HG03135 (cell line): ENCODE results near the gene NAALADL2.
"Not testable (repeated sequence)": the region's sequence is repeated elsewhere in the genome, so short reads cannot be mapped to it uniquely, and the experiment has no call there.

ENCODE experiments used
- ATAC-seq: cut with Tn5 transposase; IDR thresholded peaks from one replicate; pipeline ENCODE4 v1.9.1; 2021; ENCODE audit warnings: mild to moderate bottlenecking, moderate library complexity; ENCODE audit not compliant: unreplicated experiment

NAALADL2 gene

GRCh38 chr3:175127075-175127662, 268.0 kb downstream of the NAALADL2 start:
- no peak for ATAC-seq

DNA sequence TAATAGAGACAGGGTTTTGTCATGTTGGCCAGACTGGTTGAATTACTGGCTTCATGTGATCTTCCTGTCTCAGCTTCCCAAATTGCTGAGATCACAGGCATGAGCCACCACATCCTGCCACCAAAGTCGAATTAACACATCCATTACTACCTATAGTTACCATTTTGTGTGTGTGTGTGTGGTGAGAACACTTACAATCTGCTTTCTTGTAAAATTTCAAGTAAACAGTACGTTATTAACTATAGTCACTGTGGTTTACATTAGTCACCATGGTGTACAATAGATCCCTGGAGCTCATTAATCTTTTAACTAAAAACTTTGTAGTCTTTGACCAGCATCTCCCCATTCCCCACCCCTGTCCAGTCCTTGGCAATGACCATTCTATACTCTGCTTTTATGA, 270.0 kb downstream of the NAALADL2 start:
- ATAC-seq = no peak

DNA sequence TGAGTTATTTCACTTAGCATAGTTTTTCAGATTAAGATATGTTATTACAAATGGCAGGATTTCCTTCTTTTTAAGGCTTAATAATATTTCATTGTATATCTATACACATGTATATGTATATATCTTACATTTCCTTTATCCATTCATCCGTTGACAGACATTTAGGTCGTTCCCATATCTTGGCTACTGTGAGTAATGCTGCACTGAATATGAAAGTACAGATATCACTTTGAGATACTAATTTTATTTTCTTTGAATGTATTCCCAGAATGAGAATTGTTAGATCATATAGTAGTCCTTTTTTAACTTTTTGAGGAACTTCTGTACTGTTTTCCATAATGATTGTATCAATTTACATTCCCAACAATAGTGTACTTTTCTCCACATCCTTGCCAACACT, 270.4 kb downstream of the NAALADL2 start:
- no peak for ATAC-seq

DNA sequence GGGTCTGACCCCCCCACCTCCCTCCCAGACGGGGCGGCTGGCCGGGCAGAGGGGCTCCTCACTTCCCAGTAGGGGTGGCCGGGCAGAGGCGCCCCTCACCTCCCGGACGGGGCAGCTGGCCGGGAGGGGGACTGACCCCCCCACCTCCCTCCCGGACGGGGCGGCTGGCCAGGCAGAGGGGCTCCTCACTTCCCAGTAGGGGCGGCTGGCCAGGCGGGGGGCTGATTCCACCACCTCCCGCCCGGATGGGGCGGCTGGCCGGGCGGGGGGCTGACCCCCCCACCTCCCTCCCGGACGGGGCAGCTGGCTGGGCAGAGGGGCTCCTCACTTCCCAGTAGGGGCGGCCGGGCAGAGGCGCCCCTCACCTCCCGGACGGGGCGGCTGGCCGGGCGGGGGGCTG, 272.7 kb downstream of the NAALADL2 start:
- not testable (repeated sequence) for ATAC-seq

DNA sequence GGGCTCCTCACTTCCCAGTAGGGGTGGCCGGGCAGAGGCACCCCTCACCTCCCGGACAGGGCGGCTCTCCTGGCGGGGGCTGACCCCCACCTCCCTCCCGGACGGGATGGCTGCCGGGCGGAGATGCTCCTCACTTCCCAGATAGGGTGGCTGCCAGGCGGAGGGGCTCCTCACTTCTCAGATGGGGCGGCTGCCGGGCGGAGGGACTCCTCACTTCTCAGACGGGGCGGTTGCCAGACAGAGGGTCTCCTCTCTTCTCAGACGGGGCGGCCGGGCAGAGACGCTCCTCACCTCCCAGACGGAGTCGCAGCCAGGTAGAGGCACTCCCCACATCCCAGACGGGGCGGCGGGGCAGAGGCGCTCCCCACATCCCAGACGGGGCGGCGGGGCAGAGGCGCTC, 273.6 kb downstream of the NAALADL2 start:
- not testable (repeated sequence) for ATAC-seq

DNA sequence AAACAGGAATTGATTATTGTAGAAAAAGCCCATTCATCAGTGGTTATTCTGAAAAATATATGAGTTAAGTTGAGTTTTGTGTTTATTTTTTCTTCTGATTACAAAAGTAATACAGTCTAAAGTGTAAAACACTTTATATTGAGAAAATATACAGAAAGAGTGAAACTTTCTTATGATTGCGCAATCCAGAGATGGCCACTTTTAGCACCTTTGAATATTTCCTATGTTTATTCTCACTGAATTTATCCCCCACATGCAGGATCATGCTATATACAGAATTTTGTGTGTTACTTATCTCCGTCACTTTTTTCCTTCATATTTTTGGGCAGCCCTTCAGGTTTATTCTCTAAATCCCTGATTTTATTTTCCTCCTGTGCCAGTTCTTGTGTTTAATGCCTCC, 285.2 kb downstream of the NAALADL2 start:
- ATAC-seq = no peak

DNA sequence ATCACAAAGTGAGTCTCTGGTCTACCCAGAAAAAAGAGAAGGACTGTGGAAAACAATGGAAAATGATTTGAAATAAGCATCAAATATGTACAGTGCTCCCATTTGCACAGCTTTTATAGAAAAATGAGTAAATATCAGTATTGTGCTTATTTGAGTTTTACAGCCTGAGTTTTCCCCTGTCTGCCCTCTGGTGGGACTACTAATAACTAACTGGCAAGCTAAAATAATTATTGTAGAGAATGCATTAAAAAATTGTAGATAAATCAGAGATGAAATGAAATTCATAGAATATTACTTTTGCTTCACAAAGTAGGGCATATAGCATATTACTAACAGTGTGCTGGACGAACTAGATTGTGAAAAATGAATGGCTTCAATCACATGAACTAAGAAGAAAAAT, 287.1 kb downstream of the NAALADL2 start:
- ATAC-seq = no peak

- peak; percentile 88 for ATAC-seq
These were observed 290.5 kb downstream of the NAALADL2 start for GRCh38 chr3:175149675-175150074.

GRCh38 chr3:175150812-175151401, 291.8 kb downstream of the NAALADL2 start:
- no peak for ATAC-seq

DNA sequence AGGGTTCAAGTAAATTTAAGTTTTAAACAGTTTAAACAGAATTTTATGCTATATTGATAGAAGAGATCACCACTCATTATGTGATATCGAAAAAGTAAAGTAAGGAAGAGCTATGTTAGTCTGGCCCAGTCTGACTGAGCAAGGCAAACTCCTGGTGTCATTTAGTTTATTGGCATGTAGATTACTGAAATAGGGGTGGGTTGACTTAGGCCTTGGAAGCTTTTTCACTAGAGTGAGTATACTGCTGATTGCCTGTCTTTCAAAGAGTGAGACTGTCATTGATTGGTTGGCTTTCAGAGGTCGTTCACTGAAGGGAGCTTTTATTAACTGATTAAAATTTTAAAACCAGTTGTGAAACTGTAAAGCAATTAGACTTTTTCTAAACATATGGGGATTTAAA, 294.5 kb downstream of the NAALADL2 start:
- no peak for ATAC-seq

- ATAC-seq = no peak
These were observed 296.0 kb downstream of the NAALADL2 start for GRCh38 chr3:175155172-175155571.

GRCh38 chr3:175159202-175159601, 300.1 kb downstream of the NAALADL2 start:
- ATAC-seq = no peak

DNA sequence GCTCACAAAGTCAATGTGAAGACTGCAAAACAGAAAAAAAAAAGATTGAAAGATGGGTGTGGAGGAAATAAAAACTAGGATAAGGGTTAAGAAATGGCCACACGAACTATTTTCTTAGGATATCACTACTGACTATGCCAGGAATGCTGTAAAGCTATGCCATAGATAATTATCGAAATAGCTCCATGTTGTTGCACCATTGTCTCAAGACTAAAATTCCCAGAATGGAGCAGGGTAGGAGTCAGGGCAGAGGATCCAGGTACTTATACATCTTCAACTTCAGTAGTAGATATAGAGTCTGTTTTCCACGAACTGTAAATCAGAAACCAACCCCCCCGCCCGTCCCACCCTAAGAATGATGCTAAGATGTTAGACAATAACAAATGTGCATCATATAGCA, 302.2 kb downstream of the NAALADL2 start:
- no peak for ATAC-seq

- no peak for ATAC-seq
These were observed 304.6 kb downstream of the NAALADL2 start for GRCh38 chr3:175163686-175164085.

GRCh38 chr3:175173117-175173516, 314.0 kb downstream of the NAALADL2 start:
- ATAC-seq = not testable (repeated sequence)

DNA sequence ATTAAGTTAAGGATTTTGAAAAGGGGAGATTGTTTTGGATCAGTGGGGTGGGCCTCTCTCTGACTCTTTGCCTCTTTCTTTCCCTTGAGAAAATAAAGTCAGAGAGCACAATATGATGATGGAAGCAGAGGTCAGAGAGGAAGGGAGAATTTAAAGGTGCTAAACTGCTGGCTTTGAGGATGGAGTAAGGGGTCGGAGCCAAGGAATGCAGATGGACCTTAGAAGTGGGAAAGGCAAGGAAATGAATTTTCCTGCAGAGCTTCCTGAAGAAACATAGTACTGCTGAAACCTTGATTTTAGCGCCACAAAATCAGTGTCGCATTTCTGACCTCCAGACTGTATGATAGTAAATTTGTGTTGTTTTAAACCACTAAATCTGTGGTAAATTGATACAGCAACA, 317.4 kb downstream of the NAALADL2 start:
- no peak for ATAC-seq

- no peak for ATAC-seq
These were observed 319.9 kb downstream of the NAALADL2 start for GRCh38 chr3:175179055-175179454.

DNA sequence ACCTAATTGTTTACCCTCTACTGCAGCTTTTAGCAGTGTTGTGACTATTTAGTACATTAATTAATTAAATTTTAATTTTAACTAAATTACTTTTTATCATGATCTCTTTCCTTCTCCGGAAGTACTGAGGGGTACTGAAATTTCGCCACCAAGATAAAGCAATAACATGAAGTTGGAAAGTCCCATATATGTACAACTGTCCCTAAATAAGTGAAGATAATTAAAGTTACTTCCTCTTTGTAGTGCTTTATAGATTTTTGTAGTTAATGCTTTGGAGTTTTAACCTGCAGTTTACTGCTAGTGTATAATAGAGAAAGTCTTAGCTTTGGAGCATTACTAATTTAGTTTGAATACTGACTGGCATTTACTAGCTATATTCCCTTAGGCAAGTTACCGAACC, 325.3 kb downstream of the NAALADL2 start:
- ATAC-seq = no peak

GRCh38 chr3:175185903-175186302, 326.8 kb downstream of the NAALADL2 start:
- no peak for ATAC-seq

DNA sequence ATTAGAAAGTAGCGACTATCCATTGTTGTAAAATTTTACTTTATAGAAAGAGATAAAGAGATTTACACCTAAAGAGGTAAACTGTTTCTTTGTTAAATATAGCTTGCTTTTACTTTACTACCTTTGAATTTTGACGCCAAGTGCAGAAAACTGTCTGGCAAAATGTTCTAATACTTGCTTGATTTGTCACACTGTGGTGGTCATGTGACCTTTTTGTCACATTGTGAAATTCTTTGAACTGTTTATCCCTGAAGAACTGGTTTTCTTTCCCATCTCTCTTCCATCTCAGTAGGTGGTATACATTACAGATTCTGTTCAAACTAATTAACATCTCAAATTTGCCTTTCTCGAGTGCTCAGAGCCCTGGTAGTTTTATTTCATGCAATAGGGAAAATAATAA, 327.4 kb downstream of the NAALADL2 start:
- ATAC-seq = no peak

- ATAC-seq = no peak
These were observed 328.5 kb downstream of the NAALADL2 start for GRCh38 chr3:175187586-175187985.

GRCh38 chr3:175192536-175192935, 333.4 kb downstream of the NAALADL2 start:
- ATAC-seq = no peak
